Esophagus muscularis mucosa (tissue), 3 donors: ENCODE data around the gene MYADM.

Source experiments
- CTCF ChIP-seq, 3 experiments: fragments of 200-600 bp in 2 of 3; fragments of 450-650 bp in 1 of 3; sonication (generic) in 2 of 3; IDR thresholded peaks; one replicate each; pipeline ENCODE4 v1.5.1; 2017 to 2019; ENCODE audit warnings: antibody characterized with exemption in 3 of 3, mild to moderate bottlenecking in 2 of 3, moderate library complexity in 1 of 3
- POLR2A ChIP-seq: fragments of 450-650 bp; IDR thresholded peaks from one replicate; pipeline ENCODE4 v1.6.1; 2017; ENCODE audit warnings: antibody characterized with exemption, moderate library complexity, mild to moderate bottlenecking, low read depth

- TF ChIP-seq POLR2A, result no peak
- TF ChIP-seq CTCF (IDR thresholded peaks at IDR 0.05), result no peak
Measured at GRCh38 chr19:53882391-53883050, 14.8 kb downstream of the MYADM start.
